ENCODE results near the gene ARHGAP32.

GRCh38 chr11:129237880-129238638, 45.9 kb upstream of the ARHGAP32 start:
- TF ChIP-seq EZH2phosphoT487 (IDR thresholded peaks at IDR 0.05; ENCODE audit: insufficient read depth, low read depth) (no peak), EZH2 (IDR thresholded peaks at IDR 0.05; ENCODE audit: insufficient read depth, poor library complexity, severe bottlenecking) (no peak)
